ENCODE measurements around the gene CYSTM1. TPM values are rescaled to one million over a fixed set of nuclear protein-coding genes. Genes with fewer than 3 reads are reported as not detected.

Gene CYSTM1
- total RNA-seq, 2 experiments from 2014 or later = 7.2 to 7.4 TPM

- H3K9me3 ChIP-seq (ENCODE audit: control insufficient read depth in 1 of 2, insufficient read depth in 1 of 2, low read length in 2 of 2) = no peaks in the 10 kb centered on the region
- H3K4me1 Mint-ChIP-seq (ENCODE audit: low read depth) = no peaks in the 10 kb centered on the region
- no peaks in the 10 kb centered on the region for H3K4me1 ChIP-seq (ENCODE audit: insufficient read depth, low read length)
- no peak overlapping the region for H3K27ac ChIP-seq (ENCODE audit: low read depth in 1 of 2, low read length in 2 of 2)
- no peak overlapping the region for H3K4me3 ChIP-seq (ENCODE audit: low read length)
- DNase-seq = no peak
- no peak overlapping the region for H3K4me3 Mint-ChIP-seq
- no peaks in the 10 kb centered on the region for H3K27me3 ChIP-seq (ENCODE audit: control insufficient read depth in 1 of 2, insufficient read depth in 2 of 2, low read length in 2 of 2)
- H3K27me3 Mint-ChIP-seq = no peaks in the 10 kb centered on the region
- TF ChIP-seq, protein P1, sequence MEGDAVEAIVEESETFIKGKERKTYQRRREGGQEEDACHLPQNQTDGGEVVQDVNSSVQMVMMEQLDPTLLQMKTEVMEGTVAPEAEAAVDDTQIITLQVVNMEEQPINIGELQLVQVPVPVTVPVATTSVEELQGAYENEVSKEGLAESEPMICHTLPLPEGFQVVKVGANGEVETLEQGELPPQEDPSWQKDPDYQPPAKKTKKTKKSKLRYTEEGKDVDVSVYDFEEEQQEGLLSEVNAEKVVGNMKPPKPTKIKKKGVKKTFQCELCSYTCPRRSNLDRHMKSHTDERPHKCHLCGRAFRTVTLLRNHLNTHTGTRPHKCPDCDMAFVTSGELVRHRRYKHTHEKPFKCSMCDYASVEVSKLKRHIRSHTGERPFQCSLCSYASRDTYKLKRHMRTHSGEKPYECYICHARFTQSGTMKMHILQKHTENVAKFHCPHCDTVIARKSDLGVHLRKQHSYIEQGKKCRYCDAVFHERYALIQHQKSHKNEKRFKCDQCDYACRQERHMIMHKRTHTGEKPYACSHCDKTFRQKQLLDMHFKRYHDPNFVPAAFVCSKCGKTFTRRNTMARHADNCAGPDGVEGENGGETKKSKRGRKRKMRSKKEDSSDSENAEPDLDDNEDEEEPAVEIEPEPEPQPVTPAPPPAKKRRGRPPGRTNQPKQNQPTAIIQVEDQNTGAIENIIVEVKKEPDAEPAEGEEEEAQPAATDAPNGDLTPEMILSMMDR (IDR thresholded peaks at IDR 0.05) = no peak
- POLR2A ChIA-PET = no interaction called here
- no peaks in the 10 kb centered on the region for H3K36me3 ChIP-seq (ENCODE audit: insufficient read depth, low read length)
- H3K9me3 Mint-ChIP-seq = no peaks in the 10 kb centered on the region
- H3K27ac Mint-ChIP-seq = no peak overlapping the region
- no peaks in the 10 kb centered on the region for H3K36me3 Mint-ChIP-seq (ENCODE audit: low read depth)
- intact Hi-C loops (cut with DNase I, micrococcal nuclease) = no loop called here
- ATAC-seq (ENCODE audit: poor library complexity) = no peak
- CTCF ChIA-PET = interaction anchor here (0.9 kb wide), 1 partner anchor 9 kb away, joined by 3 read pairs; no protein-coding TSS in a partner anchor
Observed at GRCh38 chr5:140222416-140222815, 47.4 kb downstream of the CYSTM1 start.

DNA sequence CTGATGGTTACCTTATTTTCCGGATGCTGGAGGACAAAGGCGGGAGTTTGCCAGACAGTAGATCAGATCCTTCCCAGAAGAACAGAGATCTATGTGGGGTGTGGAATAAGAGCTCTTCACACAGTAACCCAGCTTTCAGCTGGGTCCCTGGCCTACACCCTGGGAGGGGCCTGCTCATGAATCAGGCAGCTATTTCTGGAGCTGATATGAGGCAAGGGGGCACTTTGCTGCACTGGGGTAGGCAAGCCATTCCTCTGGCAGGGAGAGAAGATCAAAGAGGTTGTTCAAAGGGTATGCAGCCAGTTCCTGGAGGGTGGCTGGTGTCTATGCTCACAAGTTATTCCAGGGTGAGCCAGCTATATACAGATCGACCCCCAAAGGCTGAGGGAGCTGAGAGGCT is 48.6 kb downstream of the CYSTM1 start:
- Histone ChIP-seq H3K4me3 (ENCODE audit: low read length) (no peak overlapping the region), H3K36me3 (ENCODE audit: insufficient read depth, low read length) (no peaks in the 10 kb centered on the region), H3K27me3 (ENCODE audit: control insufficient read depth in 1 of 2, insufficient read depth in 2 of 2, low read length in 2 of 2) (no peaks in the 10 kb centered on the region), H3K4me1 (ENCODE audit: insufficient read depth, low read length) (no peaks in the 10 kb centered on the region), H3K9me3 (ENCODE audit: control insufficient read depth in 1 of 2, insufficient read depth in 1 of 2, low read length in 2 of 2) (no peaks in the 10 kb centered on the region), H3K27ac (ENCODE audit: low read depth in 1 of 2, low read length in 2 of 2) (no peak overlapping the region)
- intact Hi-C loops (cut with DNase I, micrococcal nuclease) = no loop called here
- Mint-ChIP-seq H3K27ac (no peak overlapping the region), H3K4me3 (no peak overlapping the region), H3K27me3 (no peaks in the 10 kb centered on the region), H3K4me1 (ENCODE audit: low read depth) (no peaks in the 10 kb centered on the region), H3K9me3 (no peaks in the 10 kb centered on the region), H3K36me3 (ENCODE audit: low read depth) (no peaks in the 10 kb centered on the region)
- TF ChIP-seq, protein P1 (IDR thresholded peaks at IDR 0.05) = no peak
- no peak for ATAC-seq (ENCODE audit: poor library complexity)
- POLR2A ChIA-PET = no interaction called here
- CTCF ChIA-PET = interaction anchor here (1.0 kb wide), 1 partner anchor 122 kb away, joined by 3 read pairs; no protein-coding TSS in a partner anchor
- DNase-seq = no peak

DNA sequence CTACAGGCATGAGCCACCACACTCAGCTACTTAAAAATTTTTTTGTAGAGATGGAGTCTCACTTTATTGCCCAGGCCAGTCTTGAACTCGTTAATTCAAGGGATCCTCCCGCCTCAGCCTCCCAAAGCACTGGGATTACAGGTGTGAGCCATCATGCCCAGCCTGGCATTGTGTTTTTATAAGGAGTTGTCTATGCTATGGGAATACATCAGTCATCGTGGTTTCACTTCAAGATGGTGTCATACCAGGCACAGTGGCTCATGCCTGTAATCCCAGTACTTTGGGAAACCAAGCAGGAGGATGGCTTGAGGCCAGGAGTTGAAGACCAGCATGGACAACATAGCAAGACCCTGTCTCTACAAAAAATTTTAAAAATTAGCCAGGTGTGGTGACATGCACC is 49.7 kb downstream of the CYSTM1 start:
- no peaks in the 10 kb centered on the region for H3K9me3 ChIP-seq (ENCODE audit: control insufficient read depth in 1 of 2, insufficient read depth in 1 of 2, low read length in 2 of 2)
- DNase-seq (no peak), ATAC-seq (ENCODE audit: poor library complexity) (no peak)
- TF ChIP-seq, protein P1 (IDR thresholded peaks at IDR 0.05) = no peak
- no peak overlapping the region for H3K27ac ChIP-seq (ENCODE audit: low read depth in 1 of 2, low read length in 2 of 2)
- Mint-ChIP-seq H3K36me3 (ENCODE audit: low read depth) (no peaks in the 10 kb centered on the region), H3K4me1 (ENCODE audit: low read depth) (no peaks in the 10 kb centered on the region), H3K27ac (no peak overlapping the region), H3K27me3 (no peaks in the 10 kb centered on the region), H3K4me3 (no peak overlapping the region), H3K9me3 (no peaks in the 10 kb centered on the region)
- intact Hi-C loops (cut with DNase I, micrococcal nuclease) = no loop called here
- H3K36me3 ChIP-seq (ENCODE audit: insufficient read depth, low read length) = no peaks in the 10 kb centered on the region
- H3K4me1 ChIP-seq (ENCODE audit: insufficient read depth, low read length) = no peaks in the 10 kb centered on the region
- ChIA-PET CTCF (no interaction called here), POLR2A (no interaction called here)
- no peaks in the 10 kb centered on the region for H3K27me3 ChIP-seq (ENCODE audit: control insufficient read depth in 1 of 2, insufficient read depth in 2 of 2, low read length in 2 of 2)
- H3K4me3 ChIP-seq (ENCODE audit: low read length) = no peak overlapping the region
